Panc1 (cell line): ENCODE data around the gene NNAT.

ENCODE experiments used
- POLR2AphosphoS5 ChIP-seq: IDR thresholded peaks from 2 replicates; pipeline ENCODE4 v1.6.1; 2012; ENCODE audit warnings: mild to moderate bottlenecking, low read depth, low read length, moderate library complexity
- SIN3A ChIP-seq: IDR thresholded peaks from 2 replicates; pipeline ENCODE4 v1.6.1; 2012; ENCODE audit warnings: low read depth, mild to moderate bottlenecking, low read length, moderate library complexity, borderline replicate concordance; ENCODE audit not compliant: insufficient read depth
- TCF7L2 ChIP-seq: IDR thresholded peaks from 2 replicates; pipeline ENCODE4 v1.6.1; 2011; ENCODE audit warnings: mild to moderate bottlenecking, low read depth, low read length, inconsistent platforms
- TF ChIP-seq, protein P1 (sequence below): fragments of 450-650 bp; IDR thresholded peaks from 2 replicates; pipeline ENCODE4 v1.5.1; 2017; ENCODE audit warnings: mild to moderate bottlenecking
- TF ChIP-seq, protein P2 (sequence below), 2 experiments: IDR thresholded peaks; 2 replicates each; pipeline ENCODE4 v1.6.1; 2011 to 2012; ENCODE audit warnings: low read depth in 2 of 2, control low read depth in 1 of 2, low read length in 1 of 2, mild to moderate bottlenecking in 1 of 2, moderate library complexity in 1 of 2; ENCODE audit not compliant: insufficient read depth in 1 of 2

DNA sequence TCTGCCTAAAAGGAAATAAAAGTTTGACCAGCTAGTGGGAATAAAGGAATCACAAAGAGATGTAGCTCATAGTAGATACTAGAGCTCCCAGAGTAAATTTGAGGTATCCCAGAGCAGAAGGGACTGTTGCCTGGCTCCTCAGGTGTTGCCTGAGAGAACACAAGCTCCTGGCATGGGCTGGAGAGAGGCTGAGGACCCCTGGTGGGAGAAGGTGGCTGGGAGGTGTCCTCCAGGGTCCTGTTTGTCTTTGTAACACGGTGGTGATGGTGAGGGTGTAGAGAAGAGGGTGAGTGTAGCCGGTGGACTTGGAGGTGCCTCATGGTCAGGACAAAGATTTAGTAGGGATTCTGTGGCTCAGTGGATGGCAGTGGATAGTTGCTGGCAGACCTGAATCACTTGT, 28.1 kb upstream of the NNAT start:
- TF ChIP-seq, protein P1, sequence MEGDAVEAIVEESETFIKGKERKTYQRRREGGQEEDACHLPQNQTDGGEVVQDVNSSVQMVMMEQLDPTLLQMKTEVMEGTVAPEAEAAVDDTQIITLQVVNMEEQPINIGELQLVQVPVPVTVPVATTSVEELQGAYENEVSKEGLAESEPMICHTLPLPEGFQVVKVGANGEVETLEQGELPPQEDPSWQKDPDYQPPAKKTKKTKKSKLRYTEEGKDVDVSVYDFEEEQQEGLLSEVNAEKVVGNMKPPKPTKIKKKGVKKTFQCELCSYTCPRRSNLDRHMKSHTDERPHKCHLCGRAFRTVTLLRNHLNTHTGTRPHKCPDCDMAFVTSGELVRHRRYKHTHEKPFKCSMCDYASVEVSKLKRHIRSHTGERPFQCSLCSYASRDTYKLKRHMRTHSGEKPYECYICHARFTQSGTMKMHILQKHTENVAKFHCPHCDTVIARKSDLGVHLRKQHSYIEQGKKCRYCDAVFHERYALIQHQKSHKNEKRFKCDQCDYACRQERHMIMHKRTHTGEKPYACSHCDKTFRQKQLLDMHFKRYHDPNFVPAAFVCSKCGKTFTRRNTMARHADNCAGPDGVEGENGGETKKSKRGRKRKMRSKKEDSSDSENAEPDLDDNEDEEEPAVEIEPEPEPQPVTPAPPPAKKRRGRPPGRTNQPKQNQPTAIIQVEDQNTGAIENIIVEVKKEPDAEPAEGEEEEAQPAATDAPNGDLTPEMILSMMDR, result no peak
- TF ChIP-seq TCF7L2, result no peak
- TF ChIP-seq, protein P2, sequence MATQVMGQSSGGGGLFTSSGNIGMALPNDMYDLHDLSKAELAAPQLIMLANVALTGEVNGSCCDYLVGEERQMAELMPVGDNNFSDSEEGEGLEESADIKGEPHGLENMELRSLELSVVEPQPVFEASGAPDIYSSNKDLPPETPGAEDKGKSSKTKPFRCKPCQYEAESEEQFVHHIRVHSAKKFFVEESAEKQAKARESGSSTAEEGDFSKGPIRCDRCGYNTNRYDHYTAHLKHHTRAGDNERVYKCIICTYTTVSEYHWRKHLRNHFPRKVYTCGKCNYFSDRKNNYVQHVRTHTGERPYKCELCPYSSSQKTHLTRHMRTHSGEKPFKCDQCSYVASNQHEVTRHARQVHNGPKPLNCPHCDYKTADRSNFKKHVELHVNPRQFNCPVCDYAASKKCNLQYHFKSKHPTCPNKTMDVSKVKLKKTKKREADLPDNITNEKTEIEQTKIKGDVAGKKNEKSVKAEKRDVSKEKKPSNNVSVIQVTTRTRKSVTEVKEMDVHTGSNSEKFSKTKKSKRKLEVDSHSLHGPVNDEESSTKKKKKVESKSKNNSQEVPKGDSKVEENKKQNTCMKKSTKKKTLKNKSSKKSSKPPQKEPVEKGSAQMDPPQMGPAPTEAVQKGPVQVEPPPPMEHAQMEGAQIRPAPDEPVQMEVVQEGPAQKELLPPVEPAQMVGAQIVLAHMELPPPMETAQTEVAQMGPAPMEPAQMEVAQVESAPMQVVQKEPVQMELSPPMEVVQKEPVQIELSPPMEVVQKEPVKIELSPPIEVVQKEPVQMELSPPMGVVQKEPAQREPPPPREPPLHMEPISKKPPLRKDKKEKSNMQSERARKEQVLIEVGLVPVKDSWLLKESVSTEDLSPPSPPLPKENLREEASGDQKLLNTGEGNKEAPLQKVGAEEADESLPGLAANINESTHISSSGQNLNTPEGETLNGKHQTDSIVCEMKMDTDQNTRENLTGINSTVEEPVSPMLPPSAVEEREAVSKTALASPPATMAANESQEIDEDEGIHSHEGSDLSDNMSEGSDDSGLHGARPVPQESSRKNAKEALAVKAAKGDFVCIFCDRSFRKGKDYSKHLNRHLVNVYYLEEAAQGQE (IDR thresholded peaks at IDR 0.05; ENCODE audit: insufficient read depth in 1 of 2, low read depth in 2 of 2, low read length in 1 of 2), result no peak
- no peak for TF ChIP-seq POLR2AphosphoS5
- no peak for TF ChIP-seq SIN3A
